ENCODE data around the gene NDUFB8. TPM values are rescaled to one million over a fixed set of nuclear protein-coding genes. Genes with fewer than 3 reads are reported as not detected.
"Not testable (repeated sequence)": the region's sequence is repeated elsewhere in the genome, so short reads cannot be mapped to it uniquely, and the experiment has no call there.

Gene NDUFB8
- total RNA-seq (ENCODE audit: low replicate concordance) = 124 and 144 TPM in 2 replicates

DNA sequence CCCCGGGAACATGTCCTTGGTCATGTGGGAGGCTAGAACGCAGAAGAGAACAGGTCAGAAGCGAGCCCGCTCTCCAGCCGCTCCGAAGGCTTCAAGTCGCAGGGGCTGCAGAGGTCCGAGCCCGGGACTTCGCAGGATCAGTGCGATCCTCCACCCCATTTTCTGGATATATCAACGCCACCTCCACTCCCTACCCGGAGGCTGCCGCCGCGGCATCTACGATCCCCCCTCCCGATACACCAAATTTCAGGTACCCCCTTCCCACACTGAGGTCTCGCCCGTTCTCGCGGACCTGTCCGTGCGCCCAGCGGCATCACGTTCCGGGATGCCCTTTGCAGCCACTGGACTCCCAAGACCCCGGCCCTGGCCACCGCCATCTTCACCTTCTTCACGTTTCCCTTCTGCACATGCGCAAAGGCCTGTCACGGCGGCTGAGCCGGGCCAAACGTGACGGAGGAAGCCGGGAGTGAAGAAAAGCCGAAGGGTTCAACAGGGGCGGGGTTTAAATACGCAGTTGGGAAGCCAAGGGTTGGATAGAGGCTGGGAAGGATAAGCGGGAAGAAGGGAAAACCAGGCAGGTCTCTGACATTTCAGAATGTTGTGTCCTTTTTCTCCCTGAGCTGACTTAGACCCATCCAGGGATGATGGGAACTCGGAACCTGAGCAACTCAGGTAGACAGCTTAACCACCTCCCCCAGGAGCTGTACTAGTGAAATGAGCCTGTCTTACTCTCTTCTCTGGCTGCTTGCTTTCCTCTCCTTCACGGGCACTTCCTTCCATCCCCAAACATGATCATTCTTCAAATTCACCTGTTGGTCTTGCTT lies at the start of gene NDUFB8:
Gene NDUFB8 (minus strand): TSS at position 397 of the 824 bp plus-strand sequence. CDS start 20 bp downstream, at position 377.
- H3K36me3 Mint-ChIP-seq = peaks cover 23% of the 10 kb centered on the region
- H3K9me3 Mint-ChIP-seq = no peaks in the 10 kb centered on the region
- peak within 1 kb of the TSS; percentile 100 for H3K4me3 Mint-ChIP-seq
- peaks cover 21% of the 10 kb centered on the region for H4K20me1 ChIP-seq (ENCODE audit: low read depth)
- H3K27me3 ChIP-seq = no peaks in the 10 kb centered on the region
- H3F3A ChIP-seq (ENCODE audit: low read depth) = peaks cover 3% of the 10 kb centered on the region
- peaks cover 18% of the 10 kb centered on the region for H3K4me1 Mint-ChIP-seq
- peak; percentile 93 for DNase-seq (ENCODE audit: low spot score)
- H3K27ac Mint-ChIP-seq = peak within 1 kb of the TSS; percentile 94
- peaks cover 22% of the 10 kb centered on the region for H3K79me2 ChIP-seq (ENCODE audit: low read depth)
- no peak within 1 kb of the TSS for H3K27ac ChIP-seq
- H3K4me1 ChIP-seq = peaks cover 15% of the 10 kb centered on the region
- peak within 1 kb of the TSS; percentile 64 for H3K4me3 ChIP-seq
- H3K36me3 ChIP-seq = peaks cover 3% of the 10 kb centered on the region
- peak within 1 kb of the TSS; percentile 94 for H2AFZ ChIP-seq (replicated peaks)
- TF ChIP-seq EZH2 (IDR thresholded peaks at IDR 0.05) = no peak
- TF ChIP-seq, protein P1, sequence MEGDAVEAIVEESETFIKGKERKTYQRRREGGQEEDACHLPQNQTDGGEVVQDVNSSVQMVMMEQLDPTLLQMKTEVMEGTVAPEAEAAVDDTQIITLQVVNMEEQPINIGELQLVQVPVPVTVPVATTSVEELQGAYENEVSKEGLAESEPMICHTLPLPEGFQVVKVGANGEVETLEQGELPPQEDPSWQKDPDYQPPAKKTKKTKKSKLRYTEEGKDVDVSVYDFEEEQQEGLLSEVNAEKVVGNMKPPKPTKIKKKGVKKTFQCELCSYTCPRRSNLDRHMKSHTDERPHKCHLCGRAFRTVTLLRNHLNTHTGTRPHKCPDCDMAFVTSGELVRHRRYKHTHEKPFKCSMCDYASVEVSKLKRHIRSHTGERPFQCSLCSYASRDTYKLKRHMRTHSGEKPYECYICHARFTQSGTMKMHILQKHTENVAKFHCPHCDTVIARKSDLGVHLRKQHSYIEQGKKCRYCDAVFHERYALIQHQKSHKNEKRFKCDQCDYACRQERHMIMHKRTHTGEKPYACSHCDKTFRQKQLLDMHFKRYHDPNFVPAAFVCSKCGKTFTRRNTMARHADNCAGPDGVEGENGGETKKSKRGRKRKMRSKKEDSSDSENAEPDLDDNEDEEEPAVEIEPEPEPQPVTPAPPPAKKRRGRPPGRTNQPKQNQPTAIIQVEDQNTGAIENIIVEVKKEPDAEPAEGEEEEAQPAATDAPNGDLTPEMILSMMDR (IDR thresholded peaks at IDR 0.05) = no peak
- TF ChIP-seq EZH2phosphoT487 (IDR thresholded peaks at IDR 0.05) = no peak
- peaks cover 2% of the 10 kb centered on the region for H3K27me3 Mint-ChIP-seq (ENCODE audit: insufficient read depth, low read depth)
- no peaks in the 10 kb centered on the region for H3K9me3 ChIP-seq (ENCODE audit: low read depth)
- peak within 1 kb of the TSS; percentile 89 for H3K4me2 ChIP-seq
- H3K9ac ChIP-seq = peak within 1 kb of the TSS; percentile 67

DNA sequence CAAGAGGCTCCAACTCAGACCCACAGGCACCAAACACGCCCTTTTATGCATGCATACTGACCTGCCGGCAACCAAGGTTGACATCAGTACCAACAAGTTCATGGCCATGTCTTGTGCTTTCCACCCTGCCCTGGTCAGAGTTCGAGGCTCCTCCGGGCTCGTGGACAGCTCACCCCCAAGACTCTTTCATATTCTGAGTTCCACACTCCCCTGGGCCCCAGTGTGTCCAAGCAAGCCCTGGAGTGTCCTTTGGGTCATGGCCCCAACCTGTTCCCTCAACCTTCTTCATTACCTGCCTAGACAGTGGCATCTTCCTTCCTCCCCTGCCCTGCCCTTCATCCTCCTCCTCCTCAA lies 46.6 kb upstream of the NDUFB8 start:
- H3K4me1 Mint-ChIP-seq = no peaks in the 10 kb centered on the region
- Histone ChIP-seq H4K20me1 (ENCODE audit: low read depth) (no peaks in the 10 kb centered on the region), H3K9me3 (ENCODE audit: low read depth) (no peaks in the 10 kb centered on the region), H3K79me2 (ENCODE audit: low read depth) (no peaks in the 10 kb centered on the region), H3K27me3 (peaks cover 98% of the 10 kb centered on the region), H3K4me3 (no peak overlapping the region), H3K9ac (no peak overlapping the region), H3K4me1 (no peaks in the 10 kb centered on the region), H2AFZ (replicated peaks) (no peak overlapping the region), H3K27ac (no peak overlapping the region), H3K4me2 (no peak overlapping the region), H3F3A (ENCODE audit: low read depth) (no peaks in the 10 kb centered on the region), H3K36me3 (no peaks in the 10 kb centered on the region)
- no peak overlapping the region for H3K4me3 Mint-ChIP-seq
- no peak overlapping the region for H3K27ac Mint-ChIP-seq
- no peaks in the 10 kb centered on the region for H3K9me3 Mint-ChIP-seq
- no peak for DNase-seq (ENCODE audit: low spot score)
- TF ChIP-seq, protein P1 (IDR thresholded peaks at IDR 0.05) = no peak
- TF ChIP-seq EZH2phosphoT487 (IDR thresholded peaks at IDR 0.05) (no peak), EZH2 (IDR thresholded peaks at IDR 0.05) (no peak)
- H3K27me3 Mint-ChIP-seq (ENCODE audit: insufficient read depth, low read depth) = peaks cover 12% of the 10 kb centered on the region
- H3K36me3 Mint-ChIP-seq = no peaks in the 10 kb centered on the region

DNA sequence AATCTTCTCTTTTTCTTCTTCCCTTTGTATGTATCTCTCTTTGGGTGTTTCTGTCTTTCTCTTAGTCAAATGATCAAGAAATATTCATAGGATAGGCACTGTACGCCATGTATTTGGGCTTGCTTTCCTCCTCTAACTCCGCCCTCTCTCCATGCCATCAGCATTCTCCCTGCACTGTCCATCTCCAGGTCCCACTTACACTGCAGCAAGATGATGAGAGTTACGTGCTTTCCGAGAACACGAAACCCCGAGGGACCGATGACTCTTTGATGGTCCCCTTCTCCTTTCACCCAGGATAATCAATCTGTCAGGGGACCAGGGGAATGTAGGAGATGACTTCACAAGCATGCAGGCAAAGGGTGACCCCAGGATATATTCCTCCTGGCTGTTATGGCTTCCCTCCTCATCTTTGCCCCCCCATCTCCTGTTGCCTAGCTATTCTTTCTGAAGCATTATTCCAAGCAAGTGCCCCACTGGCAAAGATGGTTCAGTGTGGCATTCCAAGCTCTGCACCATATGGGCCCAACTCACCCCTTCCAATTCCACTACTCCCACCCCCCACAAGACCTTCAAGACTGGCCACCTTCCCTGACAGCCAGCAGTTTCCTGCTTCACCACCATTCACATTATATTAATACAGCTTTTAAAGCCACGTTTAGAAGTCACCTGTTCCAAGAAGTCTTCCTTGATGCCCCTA lies 46.1 kb upstream of the NDUFB8 start:
- no peaks in the 10 kb centered on the region for H4K20me1 ChIP-seq (ENCODE audit: low read depth)
- no peak overlapping the region for H3K4me3 ChIP-seq
- no peaks in the 10 kb centered on the region for H3K36me3 ChIP-seq
- no peaks in the 10 kb centered on the region for H3F3A ChIP-seq (ENCODE audit: low read depth)
- Mint-ChIP-seq H3K9me3 (no peaks in the 10 kb centered on the region), H3K27me3 (ENCODE audit: insufficient read depth, low read depth) (peaks cover 12% of the 10 kb centered on the region), H3K36me3 (no peaks in the 10 kb centered on the region), H3K4me3 (no peak overlapping the region), H3K4me1 (no peaks in the 10 kb centered on the region), H3K27ac (no peak overlapping the region)
- H3K9ac ChIP-seq = no peak overlapping the region
- H3K9me3 ChIP-seq (ENCODE audit: low read depth) = no peaks in the 10 kb centered on the region
- DNase-seq (ENCODE audit: low spot score) = no peak
- peaks cover 96% of the 10 kb centered on the region for H3K27me3 ChIP-seq
- TF ChIP-seq EZH2phosphoT487 (IDR thresholded peaks at IDR 0.05) = no peak
- TF ChIP-seq EZH2 (IDR thresholded peaks at IDR 0.05) = no peak
- TF ChIP-seq, protein P1 (IDR thresholded peaks at IDR 0.05) = no peak
- H3K79me2 ChIP-seq (ENCODE audit: low read depth) = no peaks in the 10 kb centered on the region
- H3K4me1 ChIP-seq = no peaks in the 10 kb centered on the region
- no peak overlapping the region for H3K27ac ChIP-seq
- H3K4me2 ChIP-seq = no peak overlapping the region
- H2AFZ ChIP-seq (replicated peaks) = no peak overlapping the region

DNA sequence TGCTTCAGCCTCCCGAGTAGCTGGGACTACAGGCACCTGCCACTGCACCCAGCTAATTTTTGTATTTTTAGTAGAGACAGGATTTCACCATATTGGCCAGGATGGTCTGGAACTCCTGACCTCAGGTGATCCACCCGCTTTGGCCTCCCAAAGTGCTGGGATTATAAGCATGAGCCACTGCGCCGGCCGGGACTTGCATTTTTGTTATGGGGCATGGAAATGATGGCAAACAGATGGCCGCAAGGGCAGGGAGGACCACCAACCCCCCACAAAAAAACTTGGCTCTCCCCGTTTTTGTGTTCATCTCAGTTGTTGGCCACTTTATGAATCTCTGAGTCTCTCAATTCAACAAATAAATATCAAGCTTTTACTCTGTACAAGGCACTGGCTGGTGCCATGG lies 45.5 kb upstream of the NDUFB8 start:
- not testable (repeated sequence) for H3F3A ChIP-seq (ENCODE audit: low read depth); H3K36me3 Mint-ChIP-seq; DNase-seq (ENCODE audit: low spot score); H3K9ac ChIP-seq; H3K9me3 Mint-ChIP-seq; H3K27ac ChIP-seq; H3K9me3 ChIP-seq (ENCODE audit: low read depth); H3K4me3 ChIP-seq; H3K4me1 Mint-ChIP-seq; H3K27ac Mint-ChIP-seq; H3K4me2 ChIP-seq; H2AFZ ChIP-seq (replicated peaks); H3K4me3 Mint-ChIP-seq; H3K4me1 ChIP-seq; H3K36me3 ChIP-seq; H4K20me1 ChIP-seq (ENCODE audit: low read depth); H3K79me2 ChIP-seq (ENCODE audit: low read depth)
- H3K27me3 Mint-ChIP-seq (ENCODE audit: insufficient read depth, low read depth) = peaks cover 12% of the 10 kb centered on the region
- H3K27me3 ChIP-seq = peaks cover 96% of the 10 kb centered on the region
